CD4-positive, alpha-beta T cell treated with Interferon alpha-2 for 1 hour (primary cell): ENCODE measurements around the gene COL5A2.

ENCODE experiments used
- DNase-seq, 2 donors: peaks; one replicate each; pipeline ENCODE4 v3.0.0-alpha.2; 2020 to 2022

Gene COL5A2

DNA sequence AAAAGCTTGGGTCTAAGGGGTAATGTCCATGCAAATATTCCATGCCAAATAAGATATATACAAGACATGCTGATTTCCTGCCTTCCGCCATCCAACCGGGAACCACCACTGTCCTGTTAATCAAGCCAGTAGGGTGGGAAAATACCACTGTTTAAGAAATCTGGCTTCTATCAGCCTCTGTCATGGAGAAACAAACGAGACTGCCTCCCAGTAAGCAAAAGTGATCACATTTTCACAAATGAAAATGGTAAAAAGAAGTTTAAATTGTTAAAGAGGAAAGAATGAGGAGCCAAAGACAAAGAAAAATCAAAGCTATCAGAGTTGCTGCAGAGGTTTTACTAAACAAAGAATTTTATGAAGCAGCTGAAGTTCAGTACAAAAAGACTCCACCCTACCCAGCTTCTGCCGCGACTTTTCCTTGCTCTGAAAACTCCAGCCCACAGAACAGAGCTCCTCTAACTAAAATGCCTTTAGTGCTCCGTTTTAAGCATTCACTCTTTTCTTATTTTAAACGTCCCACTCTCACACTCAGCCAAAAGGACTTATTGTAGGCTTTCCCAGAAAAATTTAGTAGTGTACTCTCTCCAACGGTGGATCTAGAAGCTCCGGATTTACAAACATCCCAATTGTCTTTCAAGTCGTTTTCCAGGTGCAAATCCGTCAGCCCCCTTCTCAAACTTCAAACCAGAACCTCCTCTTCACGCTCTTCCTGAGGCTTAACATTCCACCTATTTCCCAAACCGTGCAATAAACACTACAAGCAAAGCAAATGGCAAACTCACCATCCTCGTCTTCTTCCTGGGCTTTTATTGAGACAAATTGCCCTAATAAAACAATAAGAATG is 613 bp downstream of the COL5A2 start:
- no peak for DNase-seq

DNA sequence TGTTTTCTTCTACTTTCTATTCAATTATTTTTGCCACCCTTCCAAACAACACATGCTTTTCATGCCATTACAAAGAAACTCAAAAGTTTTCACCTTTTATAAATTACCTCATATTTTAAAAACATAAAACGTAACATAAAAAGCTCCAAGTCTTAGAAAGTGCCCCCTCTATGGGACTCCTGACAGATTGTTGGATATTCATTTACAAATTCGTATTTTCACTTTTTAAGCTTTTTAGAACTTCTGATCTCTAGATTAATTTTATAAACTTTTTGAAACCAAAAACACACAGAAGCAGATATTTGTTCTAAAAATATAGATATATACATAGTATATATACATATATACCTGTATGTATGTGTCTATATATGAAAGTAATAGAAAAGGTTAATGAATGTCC is 1.5 kb downstream of the COL5A2 start:
- DNase-seq, result no peak

GRCh38 chr2:189177251-189177840 is 2.2 kb downstream of the COL5A2 start:
- DNase-seq, result no peak

- no peak for DNase-seq
These were observed 3.0 kb downstream of the COL5A2 start for GRCh38 chr2:189176516-189176915.

- no peak for DNase-seq
These were observed 3.6 kb downstream of the COL5A2 start for GRCh38 chr2:189175869-189176433.

DNA sequence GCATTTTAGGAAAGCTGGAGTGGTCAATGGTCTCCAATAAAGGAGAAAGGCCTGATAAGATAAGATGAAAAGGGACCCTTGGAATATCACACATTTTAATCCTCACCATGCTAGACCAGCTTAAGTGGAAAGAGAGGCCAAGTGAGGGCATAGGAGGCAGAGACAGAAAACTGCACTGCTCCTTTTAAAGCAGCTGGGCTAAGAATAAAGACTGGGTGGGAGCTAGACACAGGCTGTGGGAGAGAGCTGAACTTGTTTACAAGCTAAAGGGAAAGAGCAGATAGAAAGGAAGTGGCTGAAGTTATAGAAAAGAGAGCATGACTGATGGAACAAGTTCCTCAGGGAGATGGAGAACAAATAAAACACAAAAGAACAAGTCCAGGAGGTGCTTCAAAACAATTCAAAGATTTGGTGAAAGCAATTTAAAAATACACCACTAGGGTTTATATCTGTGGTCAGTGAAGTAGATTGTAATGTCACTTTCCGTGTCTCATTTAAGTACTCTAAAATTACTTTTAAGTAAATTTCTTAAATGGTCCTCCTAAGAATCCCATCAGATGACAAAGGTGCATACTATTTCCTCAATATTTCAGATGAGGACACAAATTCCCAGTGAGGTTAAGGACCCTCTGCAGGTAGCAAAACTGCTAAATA is 7.5 kb downstream of the COL5A2 start:
- no peak for DNase-seq

DNA sequence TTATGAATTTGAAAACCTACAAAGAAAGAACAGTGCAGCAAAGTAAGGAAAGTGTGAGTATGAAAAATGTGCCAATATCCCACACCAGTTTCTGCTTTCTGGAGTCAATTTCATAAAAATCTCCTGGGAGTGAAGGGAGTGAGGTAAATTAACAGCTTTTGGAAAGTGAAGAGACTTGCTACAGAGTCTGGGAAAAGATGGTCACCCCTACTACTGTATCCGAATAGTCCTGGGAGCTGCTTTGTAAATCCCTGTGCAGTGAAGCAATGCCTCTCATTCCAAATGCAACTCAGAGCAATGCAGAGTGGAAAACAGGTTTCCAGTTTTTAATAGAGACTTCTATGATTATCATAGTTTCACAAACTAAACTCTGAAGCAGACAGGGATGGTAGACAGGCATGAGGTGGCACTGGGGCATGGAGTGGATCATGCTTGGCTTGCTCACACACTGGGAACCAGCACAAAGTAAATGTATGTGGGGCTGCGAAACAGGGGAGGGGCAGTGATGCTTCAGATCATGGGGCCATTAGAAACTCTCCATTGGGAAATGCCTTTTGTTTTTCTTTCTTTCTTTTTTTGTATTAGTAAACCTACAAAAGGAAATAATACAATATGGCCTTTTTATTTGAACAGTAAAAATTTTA is 10.6 kb downstream of the COL5A2 start:
- no peak for DNase-seq

DNA sequence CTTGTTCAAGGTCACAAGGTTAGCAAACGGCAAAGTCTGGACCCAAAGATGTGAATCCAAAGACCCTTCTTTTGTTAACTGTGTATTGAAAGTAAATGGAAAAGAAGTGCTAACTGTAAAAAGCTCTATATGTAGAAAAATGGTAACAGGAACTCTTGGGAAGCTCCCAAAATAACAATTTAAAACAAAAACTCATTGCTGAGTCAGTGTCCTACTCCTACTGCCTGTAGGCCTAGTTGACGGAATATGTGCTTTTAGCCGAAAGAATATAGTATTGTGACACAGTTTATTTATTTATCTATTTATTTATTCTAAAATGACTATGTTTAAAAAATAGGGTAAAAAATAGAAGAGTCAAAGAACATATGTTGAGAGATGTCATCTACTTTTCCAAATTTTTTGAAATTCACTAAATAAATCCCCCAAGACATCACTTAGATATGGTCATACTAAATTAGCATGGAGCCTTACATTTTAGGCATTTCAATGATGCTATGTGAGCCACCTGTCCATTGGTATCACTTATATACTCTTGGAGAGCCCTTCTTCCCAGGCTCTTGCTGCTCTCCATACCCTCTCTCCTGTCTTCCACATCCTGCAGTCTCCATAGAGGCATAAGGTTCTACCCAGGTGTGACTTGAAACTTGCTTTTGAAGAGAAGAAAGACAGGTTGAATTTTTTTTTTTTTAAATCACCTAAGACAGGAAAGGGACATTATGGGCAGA is 13.7 kb downstream of the COL5A2 start:
- DNase-seq, result no peak

- no peak for DNase-seq
These were observed 14.8 kb downstream of the COL5A2 start for GRCh38 chr2:189164746-189165145.

GRCh38 chr2:189163889-189164288 is 15.7 kb downstream of the COL5A2 start:
- DNase-seq, result no peak

- DNase-seq, result no peak
These were observed 17.0 kb downstream of the COL5A2 start for GRCh38 chr2:189162566-189162965.

GRCh38 chr2:189161894-189162293 is 17.7 kb downstream of the COL5A2 start:
- DNase-seq, result no peak

DNA sequence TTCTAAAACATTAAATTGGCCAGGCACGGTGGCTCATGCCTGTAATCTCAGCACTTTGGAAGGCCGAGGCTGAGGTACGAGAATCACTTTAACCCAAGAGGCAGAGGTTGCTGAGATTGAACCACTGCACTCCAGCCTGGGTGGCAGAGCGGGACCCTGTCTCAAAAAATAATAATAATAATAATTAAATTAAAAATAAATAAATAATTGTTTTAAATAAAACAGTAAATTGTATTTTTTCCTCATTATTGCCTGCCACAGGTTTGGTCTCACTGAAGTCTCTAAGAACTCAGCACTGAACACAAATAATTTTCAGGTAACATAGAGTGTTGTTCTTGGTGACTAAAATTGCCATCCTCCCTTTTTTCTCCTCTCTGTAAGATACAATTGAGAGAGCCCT is 19.8 kb downstream of the COL5A2 start:
- DNase-seq, result no peak

DNA sequence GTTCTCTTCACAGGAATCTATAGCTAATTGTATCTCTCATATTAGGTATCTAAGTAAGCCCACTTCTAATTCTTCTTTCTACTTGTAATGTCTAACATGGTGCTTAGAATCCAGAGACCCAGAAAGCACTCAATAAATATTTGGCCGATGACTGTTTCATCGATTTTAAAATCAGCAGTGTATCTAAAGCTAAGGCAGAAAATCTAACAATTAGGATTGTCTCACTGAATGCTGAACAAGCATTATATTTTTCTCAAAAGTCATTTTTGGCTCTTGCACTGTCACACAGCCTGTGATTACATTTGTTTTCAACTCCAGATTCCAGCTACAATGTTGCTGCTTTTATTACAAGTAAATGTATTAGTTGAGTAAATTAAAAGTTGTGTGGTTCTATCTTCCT is 20.3 kb downstream of the COL5A2 start:
- DNase-seq, result no peak

GRCh38 chr2:189157939-189158338 is 21.6 kb downstream of the COL5A2 start:
- no peak for DNase-seq

DNA sequence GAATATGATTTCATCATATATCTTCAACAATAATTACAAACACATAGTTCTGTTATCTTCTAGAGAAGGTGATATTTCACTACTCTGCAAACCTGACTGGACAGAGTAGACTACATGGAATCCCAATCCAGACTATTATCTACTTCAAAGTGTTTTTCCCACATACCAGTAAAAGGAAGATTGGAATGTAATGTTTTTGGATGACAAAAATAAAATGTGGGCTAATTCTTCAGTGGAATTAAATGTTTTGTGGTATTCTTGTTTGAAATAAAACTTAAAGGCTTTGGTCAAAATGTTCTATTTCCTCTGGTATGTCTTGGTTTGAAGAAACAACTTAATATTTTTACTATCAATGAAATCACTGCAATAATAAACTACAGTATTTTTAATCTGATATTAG is 22.1 kb downstream of the COL5A2 start:
- DNase-seq, result no peak

GRCh38 chr2:189155795-189156194 is 23.8 kb downstream of the COL5A2 start:
- no peak for DNase-seq

DNA sequence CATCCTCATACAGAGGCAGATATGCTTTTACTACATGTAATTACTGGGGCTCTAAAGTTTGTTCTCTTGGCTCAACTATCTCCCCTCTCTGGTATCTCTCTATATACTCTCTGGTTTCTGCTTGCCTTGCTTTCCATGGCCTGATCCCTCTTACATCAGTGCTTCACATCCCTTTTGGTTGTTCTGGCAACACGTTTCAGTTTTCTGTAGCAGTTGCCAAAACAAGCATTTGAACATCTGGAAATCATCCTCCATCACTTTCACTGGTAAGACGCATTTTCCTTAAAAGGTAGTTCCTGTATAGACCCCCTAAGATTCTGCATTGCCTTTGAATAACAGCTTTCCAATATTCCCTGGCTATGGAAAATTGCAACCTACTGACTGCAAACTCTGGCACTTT is 25.9 kb downstream of the COL5A2 start:
- DNase-seq, result no peak

GRCh38 chr2:189152483-189152882 is 27.1 kb downstream of the COL5A2 start:
- no peak for DNase-seq

- DNase-seq, result no peak
These were observed 27.7 kb downstream of the COL5A2 start for GRCh38 chr2:189151906-189152305.

DNA sequence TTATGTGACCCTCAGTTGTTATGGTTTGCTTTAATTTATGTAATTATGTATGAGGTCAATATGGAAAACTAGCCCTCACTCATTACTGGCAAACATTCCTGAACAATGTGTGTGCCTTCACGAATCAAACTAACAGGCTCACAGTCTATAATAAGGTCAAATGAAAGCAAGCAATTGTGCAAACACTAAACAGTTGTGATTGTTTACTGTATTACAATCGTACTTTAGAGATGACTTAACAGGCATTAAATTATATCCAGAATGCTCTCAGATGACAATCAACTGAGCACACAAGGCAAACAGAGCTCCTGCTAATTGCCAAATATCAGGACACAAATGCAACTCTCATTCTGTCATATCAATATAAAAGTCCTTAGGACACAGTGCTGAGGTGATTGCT is 29.5 kb downstream of the COL5A2 start:
- DNase-seq, result no peak

DNA sequence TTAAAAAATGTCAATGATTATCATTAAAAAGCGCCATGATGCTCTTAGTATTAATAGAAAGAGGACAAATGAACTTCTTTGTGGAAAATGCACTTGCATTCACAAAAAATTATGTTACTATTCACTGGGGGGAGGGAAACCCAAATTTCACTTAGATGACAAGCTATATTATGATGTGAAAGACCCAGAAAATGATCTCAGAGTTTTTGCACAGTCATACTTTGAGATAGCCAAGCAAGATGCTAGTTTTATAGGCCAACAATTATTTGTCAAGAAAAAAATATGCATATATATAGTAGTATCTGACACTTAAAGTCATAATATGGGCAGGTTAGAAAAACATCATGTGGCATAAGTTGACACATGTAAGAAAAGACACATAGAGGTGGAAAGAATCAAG is 31.6 kb downstream of the COL5A2 start:
- no peak for DNase-seq

DNA sequence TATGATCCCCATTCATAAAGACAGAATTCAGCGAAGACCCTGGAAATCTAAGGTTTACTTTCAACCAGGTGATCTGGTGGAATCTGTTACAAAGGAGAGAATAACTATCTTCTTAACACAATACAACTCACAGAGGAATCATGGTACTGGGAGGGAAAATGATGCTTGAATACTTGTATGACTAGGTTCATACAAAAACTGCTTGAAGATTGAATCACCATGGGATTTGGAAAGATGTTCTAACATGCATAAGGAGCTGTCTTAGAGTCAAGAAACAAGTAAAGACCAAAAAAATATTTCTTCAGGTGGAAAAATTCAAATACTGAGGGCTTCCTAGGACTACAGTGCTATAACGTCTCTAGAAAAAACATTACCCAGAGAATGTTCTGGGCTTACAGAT is 32.2 kb downstream of the COL5A2 start:
- DNase-seq, result no peak
